Thyroid gland (tissue), 4 donors: ENCODE data around the gene PTPRG. TPM values are rescaled to one million over a fixed set of nuclear protein-coding genes. Genes with fewer than 3 reads are reported as not detected.

Experiments
- DNase-seq, 2 donors: peaks; one replicate each; pipeline ENCODE4 v3.0.0-alpha.2; 2019
- H3K27ac ChIP-seq, 3 donors: fragments of 200-600 bp; sonication (generic); 1 replicate in 2 of 3; 2 replicates in 1 of 3; pipeline ENCODE4 v1.5.1; 2016 to 2019; ENCODE audit warnings: mild to moderate bottlenecking in 1 of 3, moderate library complexity in 1 of 3
- H3K27me3 ChIP-seq: fragments of 200-600 bp; sonication (generic); one replicate; pipeline ENCODE4 v1.5.1; 2019
- H3K36me3 ChIP-seq, 2 donors: fragments of 200-600 bp; sonication (generic); one replicate each; pipeline ENCODE4 v1.5.1; 2016 to 2019
- H3K4me1 ChIP-seq, 2 donors: fragments of 200-600 bp; sonication (generic); one replicate each; pipeline ENCODE4 v1.5.1; 2017 to 2019
- H3K4me3 ChIP-seq, 3 donors: fragments of 200-600 bp; sonication (generic); replicated peaks in 1 of 3; 1 replicate in 2 of 3; 2 replicates in 1 of 3; pipeline ENCODE4 v1.5.1; 2016; ENCODE audit warnings: mild to moderate bottlenecking in 1 of 3
- H3K9me3 ChIP-seq: fragments of 200-600 bp; sonication (generic); one replicate; pipeline ENCODE4 v1.5.1; 2017
- CTCF ChIP-seq, 6 experiments: fragments of 200-600 bp in 3 of 6; fragments of 450-650 bp in 3 of 6; sonication (generic) in 3 of 6; IDR thresholded peaks; one replicate each; pipeline ENCODE4 v1.5.1; 2016 to 2019; ENCODE audit warnings: antibody characterized with exemption in 6 of 6, mild to moderate bottlenecking in 2 of 6, inconsistent platforms in 1 of 6, moderate library complexity in 1 of 6
- POLR2A ChIP-seq, 2 donors: fragments of 450-650 bp; IDR thresholded peaks; one replicate each; pipeline ENCODE4 v1.6.1; 2017; ENCODE audit warnings: antibody characterized with exemption in 2 of 2, mild to moderate bottlenecking in 2 of 2, moderate library complexity in 1 of 2
- WGBS, 2 donors: methylation state at CpG; one replicate each; pipeline ENCODE4 v1.1.5; 2017; 5-methylcytosine and 5-hydroxymethylcytosine counted together
- intact Hi-C: fragments of 100-400 bp; cut with DNase I; formaldehyde crosslinking; loops from one replicate; pipeline ENCODE4 v1.15.1; 2023
- total RNA-seq, 4 donors: library from RNA; depleted of rRNA; stranded (reverse); fragments of >200 nt; gene quantifications; one replicate each; pipeline ENCODE4 v1.2.3, GENCODE V29; 2016

PTPRG gene
- total RNA-seq, 4 donors from 2014 or later, result 81.6 to 207 (median 132) TPM

- Histone ChIP-seq H3K9me3 (no peaks in the 10 kb centered on the region), H3K27ac (peak overlapping the region; percentile 95 to 98 (median 97)), H3K4me3 (peak overlapping the region; percentile 64 to 92 (median 80)), H3K36me3 (no peaks in the 10 kb centered on the region), H3K4me1 (peaks cover 11 to 23% of the 10 kb centered on the region in 2 donors), H3K27me3 (no peaks in the 10 kb centered on the region)
- intact Hi-C loops, result loop anchor here (5.0 to 10.0 kb wide), 2 partner anchors 280 to 623 kb away; no protein-coding TSS in a partner anchor
- TF ChIP-seq CTCF (IDR thresholded peaks at IDR 0.05) (peak; percentile 70 to 95 (median 83)), POLR2A (IDR thresholded peaks at IDR 0.05) (peak in 1 of 2 donors; percentile 70)
- 6 to 9% methylated on average over 24 to 40 of the region's 40 CpGs for WGBS, 2 donors
- peak; percentile 87 to 93 for DNase-seq
Observed at GRCh38 chr3:61564395-61565059, 3.2 kb downstream of the PTPRG start.

- intact Hi-C loops, result loop anchor here (10.0 kb wide), 1 partner anchor 279 kb away; no protein-coding TSS in a partner anchor
- Histone ChIP-seq H3K4me3 (no peak overlapping the region), H3K36me3 (no peaks in the 10 kb centered on the region), H3K4me1 (peaks cover 6 to 23% of the 10 kb centered on the region in 2 donors), H3K27ac (no peak overlapping the region), H3K27me3 (no peaks in the 10 kb centered on the region), H3K9me3 (no peaks in the 10 kb centered on the region)
- DNase-seq, result no peak
- 89 to 92% methylated on average over 4 of the region's 4 CpGs for WGBS, 2 donors
- TF ChIP-seq POLR2A (IDR thresholded peaks at IDR 0.05) (no peak), CTCF (IDR thresholded peaks at IDR 0.05) (no peak)
Observed at GRCh38 chr3:61565569-61565968, 4.2 kb downstream of the PTPRG start.

GRCh38 chr3:61568127-61568526 is 6.8 kb downstream of the PTPRG start:
- intact Hi-C loops, result loop anchor here (10.0 kb wide), 1 partner anchor 277 kb away; no protein-coding TSS in a partner anchor
- Histone ChIP-seq H3K27ac (no peak overlapping the region), H3K27me3 (no peaks in the 10 kb centered on the region), H3K9me3 (no peaks in the 10 kb centered on the region), H3K36me3 (no peaks in the 10 kb centered on the region), H3K4me3 (no peak overlapping the region), H3K4me1 (peaks cover 12 to 23% of the 10 kb centered on the region in 2 donors)
- WGBS, 2 donors, result 92 to 93% methylated on average over 1 of the region's 1 CpG
- DNase-seq, result no peak
- no peak for TF ChIP-seq CTCF (IDR thresholded peaks at IDR 0.05)
- TF ChIP-seq POLR2A (IDR thresholded peaks at IDR 0.05), result no peak

- Histone ChIP-seq H3K27me3 (no peaks in the 10 kb centered on the region), H3K27ac (no peak overlapping the region), H3K9me3 (no peaks in the 10 kb centered on the region), H3K4me1 (peaks cover 6 to 9% of the 10 kb centered on the region in 2 donors), H3K36me3 (no peaks in the 10 kb centered on the region), H3K4me3 (no peak overlapping the region)
- intact Hi-C loops, result loop anchor here (10.0 kb wide), 1 partner anchor 275 kb away; no protein-coding TSS in a partner anchor
- no peak for TF ChIP-seq CTCF (IDR thresholded peaks at IDR 0.05)
- no peak for TF ChIP-seq POLR2A (IDR thresholded peaks at IDR 0.05)
- WGBS, 2 donors, result 79 to 86% methylated on average over 2 of the region's 2 CpGs
- no peak for DNase-seq
Observed at GRCh38 chr3:61569856-61570580, 8.6 kb downstream of the PTPRG start.

- H3K36me3 ChIP-seq, result no peaks in the 10 kb centered on the region
- H3K4me3 ChIP-seq, result no peak overlapping the region
- WGBS, 2 donors, result 95 to 96% methylated on average over 5 of the region's 5 CpGs
- DNase-seq, result no peak
- no peaks in the 10 kb centered on the region for H3K9me3 ChIP-seq
- no peak for TF ChIP-seq CTCF (IDR thresholded peaks at IDR 0.05)
- TF ChIP-seq POLR2A (IDR thresholded peaks at IDR 0.05), result no peak
- intact Hi-C loops, result no loop called here
- no peaks in the 10 kb centered on the region for H3K27me3 ChIP-seq
- no peak overlapping the region for H3K27ac ChIP-seq
- H3K4me1 ChIP-seq, result peaks cover 7 to 8% of the 10 kb centered on the region in 2 donors
Observed at GRCh38 chr3:61570813-61571212, 9.4 kb downstream of the PTPRG start.
